ENCODE results near the gene STRBP.

GRCh38 chr9:123315635-123316034, 47.2 kb upstream of the STRBP start:
- TF ChIP-seq CTCF (IDR thresholded peaks at IDR 0.05): no peak
- no peak for TF ChIP-seq POLR2A (IDR thresholded peaks at IDR 0.05)
